Endodermal cell (in vitro differentiated cells): ENCODE results near the gene SPRING1. TPM values are rescaled to one million over a fixed set of nuclear protein-coding genes. Genes with fewer than 3 reads are reported as not detected.

Experiments used
- DNase-seq: peaks from one replicate; pipeline ENCODE4 v3.0.0-alpha.2; 2017
- H3K27ac ChIP-seq: 2 replicates; pipeline ENCODE4 v1.5.1; 2013; ENCODE audit warnings: mild to moderate bottlenecking, low read depth, low read length, moderate library complexity
- H3K27me3 ChIP-seq: 2 replicates; pipeline ENCODE4 v1.6.1; 2013; ENCODE audit warnings: mild to moderate bottlenecking, low read length, moderate library complexity; ENCODE audit not compliant: insufficient read depth, control insufficient read depth, poor library complexity, severe bottlenecking
- H3K36me3 ChIP-seq: 2 replicates; pipeline ENCODE4 v1.7.0; 2013; ENCODE audit warnings: mild to moderate bottlenecking, low read length, moderate library complexity; ENCODE audit not compliant: control insufficient read depth, insufficient read depth
- H3K4me1 ChIP-seq: one replicate; pipeline ENCODE4 v1.7.0; 2013; ENCODE audit warnings: low read length; ENCODE audit not compliant: control insufficient read depth, insufficient read depth
- H3K4me3 ChIP-seq: 2 replicates; pipeline ENCODE4 v1.5.1; 2013; ENCODE audit warnings: mild to moderate bottlenecking, low read length, moderate library complexity
- H3K9ac ChIP-seq: 2 replicates; pipeline ENCODE4 v1.6.1; 2013; ENCODE audit warnings: mild to moderate bottlenecking, low read length, moderate library complexity; ENCODE audit not compliant: poor library complexity, severe bottlenecking; ENCODE audit errors: extremely low read depth
- H3K9me3 ChIP-seq: 2 replicates; pipeline ENCODE4 v1.6.1; 2013; ENCODE audit warnings: mild to moderate bottlenecking, low read length, moderate library complexity; ENCODE audit not compliant: control insufficient read depth
- H3K27ac Mint-ChIP-seq: 2 replicates; pipeline ENCODE4 v1.8.0; 2020; ENCODE audit warnings: mixed read lengths
- H3K27me3 Mint-ChIP-seq: 2 replicates; pipeline ENCODE4 v1.8.0; 2021; ENCODE audit warnings: mild to moderate bottlenecking, mixed read lengths; ENCODE audit not compliant: insufficient read depth
- H3K36me3 Mint-ChIP-seq: 2 replicates; pipeline ENCODE4 v1.8.0; 2020; ENCODE audit warnings: low read depth, mixed read lengths
- H3K4me1 Mint-ChIP-seq: 2 replicates; pipeline ENCODE4 v1.8.0; 2020; ENCODE audit warnings: mixed read lengths
- H3K4me3 Mint-ChIP-seq: 2 replicates; pipeline ENCODE4 v1.8.0; 2020; ENCODE audit warnings: mild to moderate bottlenecking, moderate library complexity, mixed read lengths
- H3K9me3 Mint-ChIP-seq: 2 replicates; pipeline ENCODE4 v1.8.0; 2020; ENCODE audit warnings: mild to moderate bottlenecking, mixed read lengths
- WGBS, 2 experiments: methylation state at CpG; one replicate each; pipeline versions ENCODE4 v1.1.5 to v1.1.7; 2013; ENCODE audit warnings: missing lambda C conversion rate in 2 of 2, mixed read lengths in 1 of 2; ENCODE audit not compliant: insufficient coverage in 1 of 2, insufficient read length in 1 of 2; 5-methylcytosine and 5-hydroxymethylcytosine counted together
- total RNA-seq, 2 donors: library from RNA; stranded (reverse); fragmentation: NEBNext Ultra II Directional in 1 of 2; extraction: Animal tissue kit (Norgen Biotek cat#: 25700) in 1 of 2; gene quantifications; 2 replicates in 1 of 2; 3 replicates in 1 of 2; pipeline ENCODE4 v1.2.1, GENCODE V29; 2021
- TF ChIP-seq, protein P1 (sequence below): fragments of 200-600 bp; sonication (generic); conservative IDR thresholded peaks from 2 replicates; pipeline ENCODE4 v1.5.0; 2021; ENCODE audit warnings: antibody characterized with exemption, mild to moderate bottlenecking

The SPRING1 gene
- total RNA-seq, 2 donors from 2014 or later = 81.7 to 108 TPM

DNA sequence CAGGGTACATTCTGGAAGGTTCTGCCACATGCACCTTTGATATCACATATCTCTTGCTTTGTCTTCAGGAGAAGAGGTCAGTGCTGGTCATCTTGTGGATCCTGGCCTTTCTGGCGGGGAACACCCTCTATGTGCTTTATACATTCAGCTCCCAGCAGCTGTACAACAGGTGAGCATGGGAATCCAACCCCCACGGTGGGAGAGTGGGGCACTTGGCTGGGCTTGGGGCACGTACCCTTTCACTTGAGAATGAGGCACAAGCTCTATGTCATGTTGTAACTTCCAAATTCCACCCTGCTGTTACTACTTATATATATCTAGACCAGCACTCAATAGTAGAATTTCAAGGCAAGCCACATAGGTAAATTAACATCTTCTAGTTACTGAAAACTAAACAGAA lies 28.9 kb upstream of the SPRING1 start:
- Mint-ChIP-seq H3K4me1 (no peaks in the 10 kb centered on the region), H3K4me3 (no peak overlapping the region), H3K9me3 (no peaks in the 10 kb centered on the region), H3K27ac (no peak overlapping the region), H3K36me3 (peaks cover 27% of the 10 kb centered on the region), H3K27me3 (no peaks in the 10 kb centered on the region)
- H3K9ac ChIP-seq = no peak overlapping the region
- no peaks in the 10 kb centered on the region for H3K4me1 ChIP-seq
- no peak overlapping the region for H3K4me3 ChIP-seq
- DNase-seq = no peak
- H3K36me3 ChIP-seq = peaks cover 8% of the 10 kb centered on the region
- no peaks in the 10 kb centered on the region for H3K27me3 ChIP-seq
- TF ChIP-seq, protein P1, sequence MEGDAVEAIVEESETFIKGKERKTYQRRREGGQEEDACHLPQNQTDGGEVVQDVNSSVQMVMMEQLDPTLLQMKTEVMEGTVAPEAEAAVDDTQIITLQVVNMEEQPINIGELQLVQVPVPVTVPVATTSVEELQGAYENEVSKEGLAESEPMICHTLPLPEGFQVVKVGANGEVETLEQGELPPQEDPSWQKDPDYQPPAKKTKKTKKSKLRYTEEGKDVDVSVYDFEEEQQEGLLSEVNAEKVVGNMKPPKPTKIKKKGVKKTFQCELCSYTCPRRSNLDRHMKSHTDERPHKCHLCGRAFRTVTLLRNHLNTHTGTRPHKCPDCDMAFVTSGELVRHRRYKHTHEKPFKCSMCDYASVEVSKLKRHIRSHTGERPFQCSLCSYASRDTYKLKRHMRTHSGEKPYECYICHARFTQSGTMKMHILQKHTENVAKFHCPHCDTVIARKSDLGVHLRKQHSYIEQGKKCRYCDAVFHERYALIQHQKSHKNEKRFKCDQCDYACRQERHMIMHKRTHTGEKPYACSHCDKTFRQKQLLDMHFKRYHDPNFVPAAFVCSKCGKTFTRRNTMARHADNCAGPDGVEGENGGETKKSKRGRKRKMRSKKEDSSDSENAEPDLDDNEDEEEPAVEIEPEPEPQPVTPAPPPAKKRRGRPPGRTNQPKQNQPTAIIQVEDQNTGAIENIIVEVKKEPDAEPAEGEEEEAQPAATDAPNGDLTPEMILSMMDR = no peak
- WGBS, 2 experiments = 95% methylated on average over 3 of the region's 3 CpGs; no CpG with 5 or more reads in 1 of the 2 experiments
- no peaks in the 10 kb centered on the region for H3K9me3 ChIP-seq
- no peak overlapping the region for H3K27ac ChIP-seq

DNA sequence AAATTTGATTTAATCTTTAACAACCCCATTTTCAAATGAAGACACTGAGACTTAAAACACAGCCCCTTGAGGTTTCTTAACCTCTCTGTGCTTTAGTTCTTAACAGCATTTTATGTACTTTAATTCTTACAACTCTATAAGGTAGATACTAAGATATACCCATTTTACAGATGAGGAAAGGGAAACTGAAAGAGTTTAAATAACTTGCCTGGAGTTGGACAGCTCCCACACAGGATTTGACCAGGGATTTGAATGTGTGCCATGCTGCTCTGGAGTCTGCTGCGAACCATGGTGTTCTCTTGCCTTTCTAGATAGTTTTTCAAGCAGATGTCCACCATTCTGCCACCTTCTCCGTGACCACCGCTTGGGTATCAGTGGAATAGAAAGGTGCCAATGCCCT lies 28.4 kb upstream of the SPRING1 start:
- H3K27me3 ChIP-seq = no peaks in the 10 kb centered on the region
- H3K9ac ChIP-seq = no peak overlapping the region
- DNase-seq = no peak
- Mint-ChIP-seq H3K4me3 (no peak overlapping the region), H3K4me1 (no peaks in the 10 kb centered on the region), H3K9me3 (no peaks in the 10 kb centered on the region), H3K27me3 (no peaks in the 10 kb centered on the region), H3K36me3 (peaks cover 31% of the 10 kb centered on the region), H3K27ac (no peak overlapping the region)
- 91 to 93% methylated on average over 3 of the region's 3 CpGs for WGBS, 2 experiments
- no peaks in the 10 kb centered on the region for H3K4me1 ChIP-seq
- no peak overlapping the region for H3K27ac ChIP-seq
- H3K9me3 ChIP-seq = no peaks in the 10 kb centered on the region
- H3K36me3 ChIP-seq = peaks cover 8% of the 10 kb centered on the region
- TF ChIP-seq, protein P1 = no peak
- H3K4me3 ChIP-seq = no peak overlapping the region

DNA sequence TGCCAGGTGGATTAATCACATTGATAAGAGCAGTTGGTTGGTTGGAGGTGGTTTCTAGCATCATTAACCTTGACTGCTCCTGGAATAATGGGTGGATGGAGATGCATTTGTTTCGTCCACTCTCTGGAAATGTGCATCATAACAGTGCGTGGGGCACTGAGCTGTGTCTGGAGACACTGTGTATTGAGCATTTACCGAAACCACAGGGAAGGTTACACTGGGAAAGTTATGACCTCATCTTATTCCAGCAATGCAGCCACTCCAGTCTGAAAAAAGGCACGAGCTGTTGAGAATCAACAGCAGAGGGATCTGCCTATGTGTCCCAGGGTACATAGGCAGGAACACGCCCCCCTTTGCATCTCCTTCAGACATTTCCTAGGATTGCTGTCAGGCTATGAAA lies 27.4 kb upstream of the SPRING1 start:
- 89 to 100% methylated on average over 2 to 5 of the region's 5 CpGs for WGBS, 2 experiments
- Mint-ChIP-seq H3K4me3 (no peak overlapping the region), H3K4me1 (peaks cover 1% of the 10 kb centered on the region), H3K9me3 (no peaks in the 10 kb centered on the region), H3K27ac (no peak overlapping the region), H3K27me3 (no peaks in the 10 kb centered on the region), H3K36me3 (peaks cover 40% of the 10 kb centered on the region)
- Histone ChIP-seq H3K4me3 (no peak overlapping the region), H3K27me3 (no peaks in the 10 kb centered on the region), H3K36me3 (peaks cover 8% of the 10 kb centered on the region), H3K27ac (no peak overlapping the region), H3K9me3 (no peaks in the 10 kb centered on the region), H3K4me1 (no peaks in the 10 kb centered on the region), H3K9ac (no peak overlapping the region)
- no peak for DNase-seq
- TF ChIP-seq, protein P1 = no peak
